H9 (cell line): ENCODE data around the gene NF1. TPM values are rescaled to one million over a fixed set of nuclear protein-coding genes. Genes with fewer than 3 reads are reported as not detected.

ENCODE experiments used
- DNase-seq: peaks from one replicate; pipeline ENCODE4 v3.0.0-alpha.2; 2017
- H2AFZ ChIP-seq: one replicate; pipeline ENCODE4 v1.6.1; 2013; ENCODE audit warnings: mild to moderate bottlenecking, low read length, control low read depth, moderate library complexity
- H2AK5ac ChIP-seq: 2 replicates; pipeline ENCODE4 v1.6.1; 2013; ENCODE audit warnings: low read length, control low read depth, mixed read lengths; ENCODE audit not compliant: insufficient read length
- H2BK120ac ChIP-seq: one replicate; pipeline ENCODE4 v1.6.1; 2013; ENCODE audit warnings: low read depth, mild to moderate bottlenecking, low read length, control low read depth, inconsistent platforms; ENCODE audit not compliant: poor library complexity, severe bottlenecking
- H2BK12ac ChIP-seq: 2 replicates; pipeline ENCODE4 v1.6.1; 2013; ENCODE audit warnings: low read length, control low read depth, mixed read lengths, low read depth; ENCODE audit not compliant: insufficient read length
- H2BK15ac ChIP-seq: 2 replicates; pipeline ENCODE4 v1.6.1; 2013; ENCODE audit warnings: low read depth, low read length, control low read depth
- H2BK20ac ChIP-seq: one replicate; pipeline ENCODE4 v1.6.1; 2013; ENCODE audit warnings: low read depth, mild to moderate bottlenecking, low read length, control low read depth, inconsistent platforms; ENCODE audit not compliant: poor library complexity, severe bottlenecking
- H2BK5ac ChIP-seq: 2 replicates; pipeline ENCODE4 v1.6.1; 2013; ENCODE audit warnings: low read length, control low read depth, mixed read lengths; ENCODE audit not compliant: insufficient read length
- H3K14ac ChIP-seq: 2 replicates; pipeline ENCODE4 v1.6.1; 2013; ENCODE audit warnings: low read length, control low read depth; ENCODE audit not compliant: insufficient read depth
- H3K18ac ChIP-seq: 2 replicates; pipeline ENCODE4 v1.6.1; 2013; ENCODE audit warnings: low read depth, mild to moderate bottlenecking, mixed read lengths, low read length, control low read depth; ENCODE audit not compliant: insufficient read length
- H3K23ac ChIP-seq: 2 replicates; pipeline ENCODE4 v1.6.1; 2013; ENCODE audit warnings: low read length, control low read depth, mixed read lengths, low read depth; ENCODE audit not compliant: insufficient read length
- H3K23me2 ChIP-seq: 2 replicates; pipeline ENCODE4 v1.6.1; 2013; ENCODE audit warnings: low read depth, mild to moderate bottlenecking, mixed read lengths, low read length, control low read depth; ENCODE audit not compliant: insufficient read length, poor library complexity, severe bottlenecking
- H3K27ac ChIP-seq: 2 replicates; pipeline ENCODE4 v1.5.1; 2013; ENCODE audit warnings: low read length, control low read depth, mixed read lengths, low read depth; ENCODE audit not compliant: insufficient read length
- H3K27me3 ChIP-seq: 2 replicates; pipeline ENCODE4 v1.6.1; 2013; ENCODE audit warnings: low read length, control low read depth, inconsistent platforms; ENCODE audit not compliant: insufficient read depth
- H3K4ac ChIP-seq: 2 replicates; pipeline ENCODE4 v1.6.1; 2013; ENCODE audit warnings: low read depth, mild to moderate bottlenecking, control low read depth, inconsistent platforms, low read length, moderate library complexity
- H3K4me1 ChIP-seq: 2 replicates; pipeline ENCODE4 v1.6.1; 2013; ENCODE audit warnings: low read length, control low read depth, inconsistent platforms; ENCODE audit not compliant: insufficient read depth
- H3K4me2 ChIP-seq: 2 replicates; pipeline ENCODE4 v1.6.1; 2013; ENCODE audit warnings: low read length, control low read depth, mixed read lengths; ENCODE audit not compliant: insufficient read length, insufficient read depth
- H3K56ac ChIP-seq: 2 replicates; pipeline ENCODE4 v1.6.1; 2013; ENCODE audit warnings: low read depth, mild to moderate bottlenecking, mixed read lengths, low read length, control low read depth; ENCODE audit not compliant: insufficient read length
- H3K79me1 ChIP-seq: 2 replicates; pipeline ENCODE4 v1.6.1; 2013; ENCODE audit warnings: low read depth, mild to moderate bottlenecking, moderate library complexity, low read length, control low read depth, inconsistent platforms; ENCODE audit not compliant: insufficient read depth, poor library complexity, severe bottlenecking
- H3K79me2 ChIP-seq: 2 replicates; pipeline ENCODE4 v1.6.1; 2013; ENCODE audit warnings: low read length, control low read depth, inconsistent platforms; ENCODE audit not compliant: insufficient read depth
- H3K9ac ChIP-seq: 2 replicates; pipeline ENCODE4 v1.6.1; 2013; ENCODE audit warnings: low read length, control low read depth, mixed read lengths; ENCODE audit not compliant: insufficient read length; ENCODE audit errors: extremely low read depth
- H3K9me3 ChIP-seq: one replicate; pipeline ENCODE4 v1.6.1; 2013; ENCODE audit warnings: low read depth, low read length, inconsistent platforms; ENCODE audit not compliant: control insufficient read depth
- H3T11ph ChIP-seq: one replicate; pipeline ENCODE4 v1.6.1; 2013; ENCODE audit warnings: mild to moderate bottlenecking, low read length, control low read depth, inconsistent platforms
- H4K20me1 ChIP-seq: one replicate; pipeline ENCODE4 v1.6.1; 2013; ENCODE audit not compliant: control insufficient read depth, insufficient read length, insufficient read depth
- H4K5ac ChIP-seq: 2 replicates; pipeline ENCODE4 v1.6.1; 2013; ENCODE audit warnings: low read depth, mild to moderate bottlenecking, mixed read lengths, low read length, control low read depth; ENCODE audit not compliant: insufficient read length
- H4K8ac ChIP-seq: replicated peaks from 2 replicates; pipeline ENCODE4 v1.6.1; 2013; ENCODE audit warnings: low read length, control low read depth, mixed read lengths, low read depth; ENCODE audit not compliant: insufficient read length
- H4K91ac ChIP-seq: 2 replicates; pipeline ENCODE4 v1.6.1; 2013; ENCODE audit warnings: low read depth, mild to moderate bottlenecking, moderate library complexity, mixed read lengths, low read length, control low read depth; ENCODE audit not compliant: insufficient read length
- H3K27ac Mint-ChIP-seq, 3 experiments: 2 replicates in 2 of 3; 3 replicates in 1 of 3; pipeline ENCODE4 v1.8.0; 2020 to 2021; ENCODE audit warnings: mixed read lengths in 3 of 3, mild to moderate bottlenecking in 1 of 3, moderate library complexity in 1 of 3
- H3K27me3 Mint-ChIP-seq: 2 replicates; pipeline ENCODE4 v1.8.0; 2021; ENCODE audit warnings: low read depth, mild to moderate bottlenecking, moderate library complexity, mixed read lengths
- H3K36me3 Mint-ChIP-seq, 3 experiments: 2 replicates in 2 of 3; 3 replicates in 1 of 3; pipeline ENCODE4 v1.8.0; 2020 to 2021; ENCODE audit warnings: low read depth in 3 of 3, mixed read lengths in 3 of 3; ENCODE audit not compliant: insufficient read depth in 1 of 3
- H3K4me1 Mint-ChIP-seq, 2 experiments: 2 replicates each; pipeline ENCODE4 v1.8.0; 2020; ENCODE audit warnings: mixed read lengths in 2 of 2
- H3K4me3 Mint-ChIP-seq, 2 experiments: 2 replicates in 1 of 2; 3 replicates in 1 of 2; pipeline ENCODE4 v1.8.0; 2020 to 2021; ENCODE audit warnings: mild to moderate bottlenecking in 2 of 2, mixed read lengths in 2 of 2, moderate library complexity in 1 of 2
- H3K9me3 Mint-ChIP-seq, 2 experiments: 2 replicates in 1 of 2; 3 replicates in 1 of 2; pipeline ENCODE4 v1.8.0; 2020; ENCODE audit warnings: mild to moderate bottlenecking in 2 of 2, mixed read lengths in 2 of 2, moderate library complexity in 1 of 2
- CTCF ChIP-seq: fragments of 200-600 bp; sonication (generic); conservative IDR thresholded peaks from 3 replicates; pipeline ENCODE4 v1.8.0; 2021; ENCODE audit warnings: antibody characterized with exemption, mild to moderate bottlenecking
- WGBS: extraction: QIAGEN DNeasy Blood & Tissue Kit; methylation state at CpG from one replicate; pipeline ENCODE4 v1.1.7; 2013; ENCODE audit warnings: missing lambda C conversion rate, low lambda C conversion rate, mixed read lengths; ENCODE audit not compliant: insufficient read length; ENCODE audit errors: extremely low coverage; 5-methylcytosine and 5-hydroxymethylcytosine counted together
- total RNA-seq: library from RNA; stranded (reverse); gene quantifications from 2 replicates; pipeline ENCODE4 v1.2.1, GENCODE V29; 2021

The NF1 gene
- total RNA-seq, 1 experiment from 2014 or later = 38.1 TPM

DNA sequence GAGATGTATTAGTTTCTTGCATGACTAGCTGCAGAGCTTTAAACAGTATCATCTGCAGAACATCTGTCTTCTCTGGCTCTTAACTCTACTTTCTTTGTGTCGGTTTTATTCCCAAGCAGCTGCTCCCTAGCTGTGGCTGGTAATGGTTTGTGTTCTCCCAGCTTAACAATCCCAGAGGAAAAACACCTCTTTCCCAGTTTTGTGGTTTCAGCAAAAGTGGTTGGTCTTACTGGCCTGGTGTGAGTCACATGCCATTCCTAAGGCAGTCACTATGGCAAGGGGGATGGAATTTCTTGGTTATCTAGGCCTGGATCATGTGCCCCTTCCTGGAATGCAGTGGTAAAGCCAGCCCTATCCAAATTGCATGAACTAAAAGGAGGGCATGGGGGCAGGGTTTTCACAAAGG is 174.8 kb downstream of the NF1 start:
- H3K4ac ChIP-seq = no peak overlapping the region
- no peak overlapping the region for H4K5ac ChIP-seq
- no peak overlapping the region for H3T11ph ChIP-seq
- no peak overlapping the region for H3K4me2 ChIP-seq
- H2BK12ac ChIP-seq = no peak overlapping the region
- Mint-ChIP-seq H3K27me3 (no peaks in the 10 kb centered on the region), H3K4me1 (peaks cover 8 to 11% of the 10 kb centered on the region in 2 experiments), H3K27ac (peak overlapping the region; percentile 83 to 90 (median 87)), H3K9me3 (no peaks in the 10 kb centered on the region), H3K4me3 (no peak overlapping the region), H3K36me3 (peaks cover 4 to 49% (median 29%) of the 10 kb centered on the region in 3 experiments; a peak in 6 of 7 replicates)
- no peaks in the 10 kb centered on the region for H3K9me3 ChIP-seq
- no peak overlapping the region for H2BK15ac ChIP-seq
- no peak overlapping the region for H2BK20ac ChIP-seq
- 0 out of 2 replicates have a peak, but pooled peaks cover 3% of the 10 kb centered on the region for H3K4me1 ChIP-seq
- H3K56ac ChIP-seq = no peak overlapping the region
- no peak overlapping the region for H2AK5ac ChIP-seq
- no peak overlapping the region for H3K18ac ChIP-seq
- H2AFZ ChIP-seq = no peak overlapping the region
- peak; percentile 65 for DNase-seq
- H2BK5ac ChIP-seq = no peak overlapping the region
- H3K27me3 ChIP-seq = no peaks in the 10 kb centered on the region
- no peak overlapping the region for H2BK120ac ChIP-seq
- no peak overlapping the region for H4K8ac ChIP-seq
- H3K23ac ChIP-seq = no peak overlapping the region
- H3K14ac ChIP-seq = no peak overlapping the region
- H3K27ac ChIP-seq = peak overlapping the region; percentile 68
- H3K79me2 ChIP-seq = no peaks in the 10 kb centered on the region
- TF ChIP-seq CTCF = no peak
- H3K23me2 ChIP-seq = no peaks in the 10 kb centered on the region
- no peaks in the 10 kb centered on the region for H4K20me1 ChIP-seq
- no CpG with 5 or more reads among the region's 1 CpG for WGBS
- H3K9ac ChIP-seq = no peak overlapping the region
- H4K91ac ChIP-seq = no peak overlapping the region
- H3K79me1 ChIP-seq = no peaks in the 10 kb centered on the region
